Smooth muscle cell (in vitro differentiated cells): Measurements from ENCODE around the gene HKDC1. TPM values are rescaled to one million over a fixed set of nuclear protein-coding genes. Genes with fewer than 3 reads are reported as not detected.
A peak's percentile ranks its signal among the peaks of the same experiment; 100 is the strongest.

Experiments
- DNase-seq: peaks from one replicate; lab custom pipeline; 2025; ENCODE audit not compliant: unreplicated experiment; lab: John Stamatoyannopoulos, UW
- H2AFZ ChIP-seq: fragments of 200-600 bp; sonication (generic); 2 replicates; pipeline ENCODE4 v1.6.0; 2016; ENCODE audit warnings: antibody characterized with exemption, low read depth, mild to moderate bottlenecking
- H3F3A ChIP-seq: fragments of 200-600 bp; sonication (generic); 2 replicates; pipeline ENCODE4 v1.6.0; 2017; ENCODE audit warnings: antibody characterized with exemption, low read depth
- H3K27ac ChIP-seq: fragments of 200-600 bp; sonication (generic); 2 replicates; pipeline ENCODE4 v1.5.1; 2016; ENCODE audit warnings: low read depth, mild to moderate bottlenecking
- H3K27me3 ChIP-seq: fragments of 200-600 bp; sonication (generic); 2 replicates; pipeline ENCODE4 v1.6.1; 2016; ENCODE audit warnings: low read depth, mild to moderate bottlenecking
- H3K36me3 ChIP-seq: fragments of 200-600 bp; sonication (generic); 2 replicates; pipeline ENCODE4 v1.5.1; 2016; ENCODE audit warnings: low read depth
- H3K4me1 ChIP-seq: fragments of 200-600 bp; sonication (generic); 2 replicates; pipeline ENCODE4 v1.5.1; 2016; ENCODE audit warnings: low read depth
- H3K4me2 ChIP-seq: fragments of 200-600 bp; sonication (generic); 2 replicates; pipeline ENCODE4 v1.6.0; 2016; ENCODE audit warnings: mild to moderate bottlenecking
- H3K4me3 ChIP-seq: fragments of 200-600 bp; sonication (generic); 2 replicates; pipeline ENCODE4 v1.5.1; 2016; ENCODE audit warnings: mild to moderate bottlenecking
- H3K79me2 ChIP-seq: fragments of 200-600 bp; sonication (generic); 2 replicates; pipeline ENCODE4 v1.6.0; 2016; ENCODE audit warnings: low read depth, mild to moderate bottlenecking
- H3K9ac ChIP-seq: fragments of 200-600 bp; sonication (generic); 2 replicates; pipeline ENCODE4 v1.6.0; 2016; ENCODE audit warnings: low read depth
- H3K9me3 ChIP-seq: fragments of 200-600 bp; sonication (generic); replicated peaks from 2 replicates; pipeline ENCODE4 v1.5.1; 2016; ENCODE audit warnings: low read depth
- H4K20me1 ChIP-seq: fragments of 200-600 bp; sonication (generic); 2 replicates; pipeline ENCODE4 v1.6.0; 2016; ENCODE audit warnings: low read depth
- CTCF ChIP-seq: fragments of 200-600 bp; sonication (generic); IDR thresholded peaks from 2 replicates; pipeline ENCODE4 v1.5.1; 2017; ENCODE audit warnings: borderline replicate concordance, mild to moderate bottlenecking, antibody characterized with exemption; ENCODE audit not compliant: insufficient read depth, poor library complexity, severe bottlenecking
- WGBS: methylation state at CpG from one replicate; pipeline ENCODE4 v1.1.7; 2016; ENCODE audit warnings: low lambda C conversion rate; 5-methylcytosine and 5-hydroxymethylcytosine counted together
- polyA plus RNA-seq: library from polyadenylated mRNA; unstranded; fragments of >200 nt; fragmentation: Nextera tagmentation; extraction: Ambion mirVana; gene quantifications from 2 replicates; pipeline ENCODE4 v1.2.1, GENCODE V29; 2016
- total RNA-seq: library from RNA; depleted of rRNA; stranded (reverse); fragments of >200 nt; gene quantifications from 2 replicates; pipeline ENCODE4 v1.2.3, GENCODE V29; 2014

Gene HKDC1
- total and polyA plus RNA-seq, 2 experiments from 2014 or later = 0.09 to 0.27 TPM

- DNase-seq = no peak
- no peaks in the 10 kb centered on the region for H3K4me1 ChIP-seq
- no peak overlapping the region for H3K9ac ChIP-seq
- H3K9me3 ChIP-seq = no peaks in the 10 kb centered on the region
- 92% methylated on average over 6 of the region's 6 CpGs for WGBS
- H3K4me3 ChIP-seq = no peak overlapping the region
- H3K27ac ChIP-seq = no peak overlapping the region
- H3K79me2 ChIP-seq = no peaks in the 10 kb centered on the region
- H4K20me1 ChIP-seq = no peaks in the 10 kb centered on the region
- H3F3A ChIP-seq = no peaks in the 10 kb centered on the region
- no peaks in the 10 kb centered on the region for H3K36me3 ChIP-seq
- H3K4me2 ChIP-seq = no peak overlapping the region
- no peak overlapping the region for H2AFZ ChIP-seq
- H3K27me3 ChIP-seq = no peaks in the 10 kb centered on the region
- TF ChIP-seq CTCF = no peak
Observed at GRCh38 chr10:69218831-69219230, 1.3 kb upstream of the HKDC1 start.

- Histone ChIP-seq H2AFZ (no peak overlapping the region), H3K27me3 (no peaks in the 10 kb centered on the region), H3K4me2 (no peak overlapping the region), H3K36me3 (no peaks in the 10 kb centered on the region), H3K4me3 (peak overlapping the region; percentile 24), H3K4me1 (no peaks in the 10 kb centered on the region), H3K9ac (no peak overlapping the region), H4K20me1 (no peaks in the 10 kb centered on the region), H3K79me2 (no peaks in the 10 kb centered on the region), H3K9me3 (no peaks in the 10 kb centered on the region), H3K27ac (no peak overlapping the region), H3F3A (no peaks in the 10 kb centered on the region)
- 93% methylated on average over 9 of the region's 9 CpGs for WGBS
- TF ChIP-seq CTCF = no peak
- no peak for DNase-seq
Observed at GRCh38 chr10:69220507-69220906, 375 bp downstream of the HKDC1 start.

- no peaks in the 10 kb centered on the region for H4K20me1 ChIP-seq
- H2AFZ ChIP-seq = no peak overlapping the region
- no peaks in the 10 kb centered on the region for H3K4me1 ChIP-seq
- no peak overlapping the region for H3K9ac ChIP-seq
- TF ChIP-seq CTCF = peak; percentile 59
- peak overlapping the region; percentile 56 for H3K27ac ChIP-seq
- 42% methylated on average over 11 of the region's 11 CpGs for WGBS
- H3K9me3 ChIP-seq = no peaks in the 10 kb centered on the region
- H3K36me3 ChIP-seq = no peaks in the 10 kb centered on the region
- no peak overlapping the region for H3K4me3 ChIP-seq
- no peaks in the 10 kb centered on the region for H3F3A ChIP-seq
- DNase-seq = no peak
- H3K4me2 ChIP-seq = peak overlapping the region; percentile 56
- no peaks in the 10 kb centered on the region for H3K27me3 ChIP-seq
- no peaks in the 10 kb centered on the region for H3K79me2 ChIP-seq
Observed at GRCh38 chr10:69222157-69223027, 2.3 kb downstream of the HKDC1 start.

- Histone ChIP-seq H3F3A (no peaks in the 10 kb centered on the region), H3K4me1 (no peaks in the 10 kb centered on the region), H3K4me2 (peak overlapping the region; percentile 56), H3K27ac (peak overlapping the region; percentile 56), H3K4me3 (no peak overlapping the region), H3K79me2 (no peaks in the 10 kb centered on the region), H3K9ac (no peak overlapping the region), H3K36me3 (no peaks in the 10 kb centered on the region), H4K20me1 (no peaks in the 10 kb centered on the region), H3K9me3 (no peaks in the 10 kb centered on the region), H3K27me3 (no peaks in the 10 kb centered on the region), H2AFZ (no peak overlapping the region)
- WGBS = 33% methylated on average over 1 of the region's 1 CpG
- DNase-seq = no peak
- TF ChIP-seq CTCF = no peak
Observed at GRCh38 chr10:69223028-69223342, 2.9 kb downstream of the HKDC1 start.
